Testis (tissue), 3 donors: ENCODE data around the gene ERBB4. TPM values are rescaled to one million over a fixed set of nuclear protein-coding genes. Genes with fewer than 3 reads are reported as not detected.
A peak's percentile ranks its signal among the peaks of the same experiment; 100 is the strongest.

Experiments used
- DNase-seq: peaks from one replicate; pipeline ENCODE4 v3.0.0-alpha.2; 2019
- H3K27ac ChIP-seq, 2 donors: fragments of 200-600 bp; sonication (generic); one replicate each; pipeline ENCODE4 v1.5.1; 2019
- H3K27me3 ChIP-seq: fragments of 200-600 bp; sonication (generic); one replicate; pipeline ENCODE4 v1.5.1; 2019
- H3K36me3 ChIP-seq: fragments of 200-600 bp; sonication (generic); one replicate; pipeline ENCODE4 v1.5.1; 2017; ENCODE audit warnings: low read depth; ENCODE audit errors: missing control alignments
- H3K4me1 ChIP-seq: fragments of 200-600 bp; sonication (generic); one replicate; pipeline ENCODE4 v1.5.1; 2019
- H3K4me3 ChIP-seq, 2 donors: fragments of 200-600 bp; sonication (generic); one replicate each; pipeline ENCODE4 v1.5.1; 2017 to 2019
- H3K9me3 ChIP-seq: fragments of 200-600 bp; sonication (generic); one replicate; pipeline ENCODE4 v1.5.1; 2017
- CTCF ChIP-seq, 3 experiments: fragments of 450-650 bp in 2 of 3; fragments of 200-600 bp in 1 of 3; sonication (generic) in 1 of 3; IDR thresholded peaks; one replicate each; pipeline ENCODE4 v1.5.1; 2016 to 2019; ENCODE audit warnings: antibody characterized with exemption in 3 of 3, mild to moderate bottlenecking in 2 of 3, moderate library complexity in 1 of 3
- POLR2A ChIP-seq: fragments of 450-650 bp; IDR thresholded peaks from one replicate; pipeline ENCODE4 v1.6.1; 2017; ENCODE audit warnings: antibody characterized with exemption, mild to moderate bottlenecking, moderate library complexity
- WGBS, 2 donors: methylation state at CpG; one replicate each; pipeline ENCODE4 v1.1.5; 2018; 5-methylcytosine and 5-hydroxymethylcytosine counted together
- intact Hi-C: fragments of 100-400 bp; cut with DNase I; formaldehyde crosslinking; loops from one replicate; pipeline ENCODE4 v1.15.1; 2023; ENCODE audit warnings: low total_unique reads
- polyA plus RNA-seq: library from polyadenylated mRNA; stranded (reverse); fragments of 350-450 nt; fragmentation: Illumina TruSeq; extraction: RNeasy Lipid Tissue Mini Kit (QIAGEN cat#74804); gene quantifications from one replicate; pipeline ENCODE4 v1.2.3, GENCODE V29; 2014; ENCODE audit warnings: low read depth, low replicate concordance; ENCODE audit not compliant: insufficient read depth
- total RNA-seq, 2 donors: library from RNA; depleted of rRNA; stranded (reverse); fragments of >200 nt; gene quantifications; one replicate each; pipeline ENCODE4 v1.2.3, GENCODE V29; 2016

Gene ERBB4
- total and polyA plus RNA-seq, 3 donors from 2014 or later, result 6.1 to 62.7 (median 47.7) TPM

GRCh38 chr2:211898702-211899101 lies 639.9 kb downstream of the ERBB4 start:
- H3K4me1 ChIP-seq, result no peaks in the 10 kb centered on the region
- no peak for DNase-seq
- no peaks in the 10 kb centered on the region for H3K27me3 ChIP-seq
- intact Hi-C loops, result no loop called here
- H3K9me3 ChIP-seq, result no peaks in the 10 kb centered on the region
- WGBS, 2 donors, result 50 to 87% methylated on average over 1 of the region's 1 CpG
- H3K27ac ChIP-seq, result no peak overlapping the region
- H3K36me3 ChIP-seq, result no peaks in the 10 kb centered on the region
- H3K4me3 ChIP-seq, result no peak overlapping the region
- TF ChIP-seq CTCF (IDR thresholded peaks at IDR 0.05) (no peak), POLR2A (no peak)

DNA sequence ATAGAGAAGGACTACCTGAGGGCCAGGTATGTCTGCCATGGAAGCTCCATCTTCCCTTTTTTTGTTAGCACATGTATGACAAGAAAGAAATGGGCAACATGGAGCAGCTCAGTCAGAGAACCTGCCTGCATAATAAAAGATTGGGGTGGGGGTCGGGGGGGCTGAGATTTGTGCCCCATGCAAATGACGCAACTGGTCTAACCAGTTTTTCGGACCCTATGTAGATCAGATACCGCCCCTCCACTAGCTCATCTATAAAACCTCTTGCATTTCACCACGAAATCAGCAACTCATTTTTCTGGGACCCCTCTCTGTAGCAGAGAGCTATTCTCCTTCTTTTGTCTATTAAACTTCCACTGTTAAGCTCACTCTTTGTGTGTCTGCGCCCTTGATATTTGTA lies 657.2 kb downstream of the ERBB4 start:
- no peak overlapping the region for H3K4me3 ChIP-seq
- H3K27ac ChIP-seq, result no peak overlapping the region
- H3K9me3 ChIP-seq, result no peaks in the 10 kb centered on the region
- DNase-seq, result no peak
- H3K27me3 ChIP-seq, result no peaks in the 10 kb centered on the region
- no peaks in the 10 kb centered on the region for H3K4me1 ChIP-seq
- WGBS, 2 donors, result 55 to 68% methylated on average over 5 to 6 of the region's 6 CpGs
- TF ChIP-seq CTCF (IDR thresholded peaks at IDR 0.05), result no peak
- TF ChIP-seq POLR2A, result no peak
- no peaks in the 10 kb centered on the region for H3K36me3 ChIP-seq
- intact Hi-C loops, result no loop called here

DNA sequence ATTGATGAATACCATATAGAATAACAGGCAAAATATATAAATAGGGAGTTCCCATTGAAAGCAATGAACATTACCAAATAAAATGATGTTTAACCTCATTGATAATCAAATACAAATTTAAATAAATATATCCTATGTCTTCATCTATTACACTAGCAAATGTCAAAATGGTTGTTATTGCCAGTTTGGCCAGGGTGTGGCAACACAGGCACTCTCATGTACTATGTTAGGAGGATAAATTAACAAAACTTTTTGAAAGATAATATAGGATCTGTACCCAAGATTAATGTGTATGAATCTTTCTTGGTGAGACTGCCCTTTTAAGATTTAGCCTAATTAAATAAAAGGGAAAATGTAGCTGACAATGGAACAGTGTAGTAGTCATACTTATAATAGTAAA lies 659.3 kb downstream of the ERBB4 start:
- H3K27ac ChIP-seq, result no peak overlapping the region
- H3K9me3 ChIP-seq, result no peaks in the 10 kb centered on the region
- H3K27me3 ChIP-seq, result no peaks in the 10 kb centered on the region
- DNase-seq, result peak; percentile 26
- TF ChIP-seq POLR2A (no peak), CTCF (IDR thresholded peaks at IDR 0.05) (peak in 1 of 3 experiments; percentile 9)
- no peaks in the 10 kb centered on the region for H3K36me3 ChIP-seq
- H3K4me3 ChIP-seq, result no peak overlapping the region
- H3K4me1 ChIP-seq, result no peaks in the 10 kb centered on the region
- intact Hi-C loops, result no loop called here

- no peaks in the 10 kb centered on the region for H3K36me3 ChIP-seq
- DNase-seq, result no peak
- H3K27ac ChIP-seq, result no peak overlapping the region
- H3K9me3 ChIP-seq, result no peaks in the 10 kb centered on the region
- intact Hi-C loops, result no loop called here
- no peaks in the 10 kb centered on the region for H3K27me3 ChIP-seq
- no peak overlapping the region for H3K4me3 ChIP-seq
- WGBS, 2 donors, result 85 to 87% methylated on average over 4 of the region's 4 CpGs
- TF ChIP-seq POLR2A, result no peak
- no peak for TF ChIP-seq CTCF (IDR thresholded peaks at IDR 0.05)
- H3K4me1 ChIP-seq, result no peaks in the 10 kb centered on the region
These were observed 661.5 kb downstream of the ERBB4 start for GRCh38 chr2:211877061-211877460.

GRCh38 chr2:211875488-211875887 lies 663.1 kb downstream of the ERBB4 start:
- H3K36me3 ChIP-seq, result no peaks in the 10 kb centered on the region
- H3K4me3 ChIP-seq, result no peak overlapping the region
- H3K4me1 ChIP-seq, result no peaks in the 10 kb centered on the region
- intact Hi-C loops, result no loop called here
- TF ChIP-seq CTCF (IDR thresholded peaks at IDR 0.05) (no peak), POLR2A (no peak)
- no peak overlapping the region for H3K27ac ChIP-seq
- no peak for DNase-seq
- no peaks in the 10 kb centered on the region for H3K9me3 ChIP-seq
- no peaks in the 10 kb centered on the region for H3K27me3 ChIP-seq
